Activated CD4-positive, alpha-beta T cell treated with anti-CD3 and anti-CD28 coated beads for 4 hours (primary cell): ENCODE measurements around the gene EXTL1.
"Not testable (repeated sequence)": the region's sequence is repeated elsewhere in the genome, so short reads cannot be mapped to it uniquely, and the experiment has no call there.

Experiments
- DNase-seq, 2 donors: peaks; one replicate each; pipeline ENCODE4 v3.0.0-alpha.2; 2020

The EXTL1 gene, protein sequence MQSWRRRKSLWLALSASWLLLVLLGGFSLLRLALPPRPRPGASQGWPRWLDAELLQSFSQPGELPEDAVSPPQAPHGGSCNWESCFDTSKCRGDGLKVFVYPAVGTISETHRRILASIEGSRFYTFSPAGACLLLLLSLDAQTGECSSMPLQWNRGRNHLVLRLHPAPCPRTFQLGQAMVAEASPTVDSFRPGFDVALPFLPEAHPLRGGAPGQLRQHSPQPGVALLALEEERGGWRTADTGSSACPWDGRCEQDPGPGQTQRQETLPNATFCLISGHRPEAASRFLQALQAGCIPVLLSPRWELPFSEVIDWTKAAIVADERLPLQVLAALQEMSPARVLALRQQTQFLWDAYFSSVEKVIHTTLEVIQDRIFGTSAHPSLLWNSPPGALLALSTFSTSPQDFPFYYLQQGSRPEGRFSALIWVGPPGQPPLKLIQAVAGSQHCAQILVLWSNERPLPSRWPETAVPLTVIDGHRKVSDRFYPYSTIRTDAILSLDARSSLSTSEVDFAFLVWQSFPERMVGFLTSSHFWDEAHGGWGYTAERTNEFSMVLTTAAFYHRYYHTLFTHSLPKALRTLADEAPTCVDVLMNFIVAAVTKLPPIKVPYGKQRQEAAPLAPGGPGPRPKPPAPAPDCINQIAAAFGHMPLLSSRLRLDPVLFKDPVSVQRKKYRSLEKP

DNA sequence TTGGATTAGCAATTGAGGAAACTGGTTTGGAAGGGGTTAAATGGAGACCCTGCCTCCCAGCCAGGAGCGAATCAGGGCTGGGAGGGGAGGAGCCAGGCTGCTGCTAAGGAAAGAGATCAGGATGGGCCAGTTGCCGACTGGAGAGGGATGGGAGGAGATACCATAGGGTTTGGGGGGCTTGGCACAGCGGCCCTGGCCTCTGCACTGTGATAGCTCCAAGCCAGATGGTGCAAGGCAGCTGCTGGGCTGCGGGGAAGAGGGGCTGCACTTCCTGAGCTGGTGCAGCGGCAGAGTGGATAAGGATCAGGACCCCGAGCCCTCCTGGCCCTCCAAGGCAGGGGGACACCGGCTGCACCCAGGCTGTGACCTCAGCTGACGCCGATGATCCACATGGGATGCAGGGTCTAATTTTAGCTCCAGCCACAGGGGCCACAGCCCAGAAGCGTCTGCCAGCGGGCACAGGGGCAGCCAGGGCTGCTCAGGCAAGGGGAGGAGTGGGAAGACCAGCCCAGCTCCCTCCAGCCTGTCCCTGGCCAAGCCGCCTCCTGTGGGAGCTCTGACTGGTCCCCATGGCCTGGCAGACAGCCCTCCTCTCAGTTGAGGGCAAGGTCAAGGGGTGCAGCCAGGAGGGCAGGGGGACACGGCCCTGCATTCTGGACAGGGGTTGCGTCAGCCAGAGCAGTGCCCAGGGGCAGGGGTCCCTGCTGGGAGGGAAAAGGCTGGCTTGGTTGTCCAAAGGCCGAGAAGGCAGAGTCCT is at the start of gene EXTL1:
TSS of gene EXTL1 (plus strand) at position 129 of the 757 bp plus-strand sequence. CDS start 872 bp downstream, outside the sequence.
- DNase-seq: no peak

DNA sequence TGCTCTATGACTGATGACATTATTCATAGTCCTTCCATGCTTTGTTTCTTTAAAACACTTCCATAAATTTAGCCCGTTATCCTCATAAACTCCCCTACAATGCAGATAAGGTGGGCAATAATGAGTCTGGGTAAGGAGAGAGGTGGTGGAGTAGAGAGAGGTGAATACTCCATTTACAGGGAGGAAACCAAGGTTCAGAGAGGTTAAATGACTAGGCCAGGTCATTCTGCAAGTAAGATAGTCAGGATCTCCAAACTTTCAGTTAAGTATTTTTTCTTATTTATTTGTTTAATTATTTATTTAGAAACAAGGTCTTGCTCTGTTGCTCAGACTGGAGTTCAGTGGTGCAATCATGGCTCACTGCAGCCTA is 49.8 kb upstream of the EXTL1 start:
- no peak for DNase-seq

DNA sequence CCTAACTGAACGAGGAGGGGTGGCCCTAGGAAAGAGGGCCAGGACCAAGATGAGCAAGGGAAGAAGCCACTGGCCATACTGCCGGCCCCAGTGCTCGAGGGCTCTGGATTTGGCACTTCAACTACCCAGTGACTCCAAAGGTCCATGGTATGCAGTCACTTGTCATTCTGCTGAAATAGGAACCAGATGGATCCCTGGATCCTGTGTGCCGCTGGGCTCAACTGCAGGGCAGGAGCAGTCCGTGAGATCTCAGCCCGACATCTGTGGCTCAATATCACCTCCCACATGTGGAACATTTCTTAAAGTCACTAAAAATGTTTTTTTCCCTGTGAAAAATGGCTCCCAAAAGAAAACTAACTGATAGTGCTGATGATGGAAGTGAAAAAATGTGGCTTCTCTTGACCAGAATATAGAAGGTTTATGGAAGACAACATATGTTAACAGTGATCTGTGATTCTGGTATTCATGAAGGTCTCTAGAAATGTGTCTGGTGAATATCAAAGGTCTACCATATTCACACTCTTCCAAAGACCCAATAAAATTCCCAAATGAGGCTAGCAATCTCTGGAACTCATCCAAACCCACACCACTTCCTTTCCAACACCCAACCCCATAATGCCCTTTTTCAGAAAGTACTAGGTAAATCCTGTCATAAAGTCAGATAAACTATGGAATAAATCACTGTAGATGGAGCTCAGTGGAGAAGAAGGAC is 47.8 kb upstream of the EXTL1 start:
- no peak for DNase-seq

DNA sequence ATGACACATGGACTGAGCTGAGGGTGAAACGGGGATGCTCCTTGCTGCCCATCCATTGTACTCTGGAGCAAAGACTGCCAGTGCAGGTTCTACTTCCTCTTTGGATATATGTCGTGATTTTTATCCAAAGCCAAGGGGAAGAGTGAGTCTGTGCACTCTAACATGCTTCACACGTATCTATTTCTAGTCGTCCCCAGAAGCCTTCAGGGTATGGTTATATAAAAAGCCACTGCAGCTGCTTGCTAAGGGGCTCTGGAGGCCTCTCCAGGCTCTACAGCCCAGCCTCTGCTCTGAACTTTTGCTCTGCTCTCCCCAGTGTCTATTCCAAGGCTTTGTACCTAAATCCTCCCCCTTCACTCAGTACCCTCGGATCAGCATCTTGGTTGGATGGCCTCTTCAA is 43.8 kb upstream of the EXTL1 start:
- DNase-seq: no peak

DNA sequence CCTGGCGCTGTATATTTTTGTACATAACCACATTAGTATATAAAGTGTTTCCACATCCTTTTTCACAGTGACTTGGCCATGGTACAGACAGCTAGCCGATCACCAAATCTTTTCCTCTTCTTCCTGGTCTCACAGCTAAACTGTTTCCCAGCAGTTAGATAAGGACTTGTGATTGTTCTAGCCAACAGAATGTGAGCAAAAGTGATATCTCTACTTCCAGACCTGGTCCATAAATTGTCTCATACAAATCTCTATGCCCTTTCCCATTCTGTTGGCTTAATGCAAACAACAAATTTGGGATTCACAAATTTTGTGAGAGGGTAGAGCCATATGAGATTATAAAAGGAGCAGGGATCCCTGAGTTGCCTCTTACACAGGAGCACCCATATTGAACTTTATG is 43.2 kb upstream of the EXTL1 start:
- DNase-seq: no peak

DNA sequence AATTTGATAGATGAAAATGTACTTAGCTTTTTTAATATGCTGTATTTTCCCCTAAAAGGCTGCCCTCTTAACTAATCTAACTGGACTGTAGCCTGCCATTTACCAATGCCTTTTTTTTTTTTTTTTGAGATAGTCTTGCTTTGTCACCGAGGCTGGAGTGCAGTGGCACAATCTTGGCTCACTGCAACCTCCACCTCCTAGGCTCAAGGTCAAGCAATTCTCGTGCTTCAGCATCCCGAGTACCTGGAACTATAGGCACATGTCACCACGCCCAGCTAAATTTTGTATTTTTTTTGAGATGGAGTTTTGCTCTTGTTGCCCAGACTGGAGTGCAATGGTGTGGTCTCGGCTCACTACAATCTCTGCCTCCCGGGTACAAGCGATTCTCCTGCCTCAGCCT is 42.4 kb upstream of the EXTL1 start:
- no peak for DNase-seq

DNA sequence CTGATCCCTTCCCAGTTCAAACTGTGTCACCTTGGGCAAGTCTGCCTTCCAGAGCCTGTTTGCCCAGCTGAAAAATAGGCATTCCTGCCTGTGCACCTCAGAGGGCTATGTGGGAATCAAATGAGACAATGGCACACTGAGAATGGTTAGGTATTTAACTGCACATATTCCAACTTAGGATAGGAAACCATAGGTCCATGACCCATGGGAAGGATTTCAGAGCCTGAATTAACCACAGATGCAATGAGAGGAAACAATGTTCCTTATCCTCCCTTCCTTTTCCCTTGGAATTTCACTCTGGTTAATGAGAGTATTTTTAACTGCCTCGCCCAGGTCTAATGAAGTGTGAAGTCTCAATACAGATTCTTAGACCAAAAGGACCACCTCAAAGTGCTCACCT is 36.4 kb upstream of the EXTL1 start:
- DNase-seq: no peak

DNA sequence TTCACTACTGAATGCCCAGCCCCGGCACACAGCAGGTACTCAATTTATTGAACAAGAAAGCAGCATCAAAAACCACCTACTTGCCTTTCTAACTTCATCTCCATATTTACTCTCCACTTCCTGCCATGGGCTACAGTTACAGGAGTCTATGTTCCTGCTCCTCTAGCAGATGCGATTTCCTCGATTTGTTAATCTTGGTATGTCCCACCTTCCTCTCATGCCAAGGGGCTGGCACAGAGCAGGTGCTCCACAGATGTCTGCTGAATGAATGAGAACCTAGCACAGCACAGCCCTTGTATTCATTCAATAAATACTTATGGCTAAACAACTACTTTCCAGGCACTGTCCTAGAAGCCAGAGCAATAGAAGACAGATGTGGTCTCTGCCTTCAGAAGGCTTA is 35.9 kb upstream of the EXTL1 start:
- no peak for DNase-seq

DNA sequence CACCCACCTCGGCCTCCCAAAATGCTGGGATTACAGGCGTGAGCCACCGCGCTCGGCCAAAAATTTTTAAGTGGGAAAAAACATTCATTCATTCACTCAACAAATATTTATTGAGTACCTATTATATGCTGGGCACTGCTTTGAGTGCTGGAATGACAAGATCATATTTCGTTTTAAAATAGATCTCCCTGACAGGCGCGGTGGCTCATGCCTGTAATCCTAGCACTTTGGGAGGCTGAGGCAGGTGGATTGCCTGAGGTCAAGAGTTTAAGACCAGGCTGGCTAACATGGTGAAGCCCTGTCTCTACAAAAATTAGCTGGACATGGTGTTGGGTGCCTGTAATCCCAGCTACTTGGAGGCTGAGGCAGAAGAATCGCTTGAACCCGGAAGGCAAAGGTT is 34.8 kb upstream of the EXTL1 start:
- not testable (repeated sequence) for DNase-seq

DNA sequence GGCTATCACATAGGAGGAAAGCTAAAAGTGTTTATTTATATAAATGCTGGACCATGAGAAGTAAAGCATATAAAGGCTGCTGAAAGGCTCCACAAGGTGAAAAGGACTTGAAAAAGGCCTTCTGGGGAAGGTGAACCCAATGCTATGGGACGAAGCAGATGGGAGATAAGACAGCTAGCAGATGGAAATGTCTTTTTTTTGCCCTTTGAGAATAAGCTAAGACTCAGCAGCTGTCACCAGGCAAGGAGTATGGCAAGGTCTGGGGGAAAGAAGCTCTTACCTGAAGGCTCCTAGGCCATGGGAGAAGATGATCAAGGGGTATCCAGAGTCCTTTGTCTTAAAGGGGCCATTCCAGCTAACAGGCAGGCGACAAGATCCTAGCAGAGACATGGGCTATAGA is 33.6 kb upstream of the EXTL1 start:
- DNase-seq: no peak

DNA sequence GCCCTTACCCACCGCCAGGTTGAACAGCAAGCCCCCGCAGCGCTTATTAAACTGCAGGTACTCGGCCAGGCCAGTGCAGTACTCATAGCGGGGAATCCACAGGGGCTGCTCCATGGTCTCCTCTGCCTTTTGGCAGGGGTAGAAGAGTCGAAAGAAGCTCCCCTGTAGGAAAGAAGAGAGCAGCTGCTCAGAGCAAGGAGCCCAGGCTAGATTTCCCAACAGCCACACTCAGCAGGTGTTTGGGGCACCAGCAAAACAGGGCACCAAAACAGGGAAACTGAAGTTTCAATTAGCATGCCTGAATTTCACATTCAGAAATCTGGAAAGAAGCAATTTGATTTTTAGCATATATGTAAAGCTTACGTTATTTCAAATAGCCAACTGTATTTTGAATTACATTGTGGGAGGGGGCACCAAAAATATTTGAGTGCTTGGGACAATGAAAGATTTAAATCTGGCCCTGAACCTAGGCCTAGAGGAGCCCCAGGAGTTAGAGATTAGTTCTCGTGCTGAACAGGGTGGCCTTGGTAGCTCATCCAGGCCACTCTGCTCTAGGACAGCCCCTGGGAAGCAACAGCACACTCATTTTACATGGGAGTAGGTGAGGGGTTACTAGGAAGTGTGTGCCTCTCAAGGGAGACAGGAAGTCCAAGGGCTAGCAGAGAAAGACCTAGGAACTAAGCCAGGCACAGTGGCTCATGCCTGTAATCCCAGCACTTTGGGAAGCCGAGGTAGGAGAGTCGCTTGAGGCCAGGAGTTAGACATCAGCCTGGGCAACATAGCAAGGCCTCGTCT is 31.9 kb upstream of the EXTL1 start:
- no peak for DNase-seq

DNA sequence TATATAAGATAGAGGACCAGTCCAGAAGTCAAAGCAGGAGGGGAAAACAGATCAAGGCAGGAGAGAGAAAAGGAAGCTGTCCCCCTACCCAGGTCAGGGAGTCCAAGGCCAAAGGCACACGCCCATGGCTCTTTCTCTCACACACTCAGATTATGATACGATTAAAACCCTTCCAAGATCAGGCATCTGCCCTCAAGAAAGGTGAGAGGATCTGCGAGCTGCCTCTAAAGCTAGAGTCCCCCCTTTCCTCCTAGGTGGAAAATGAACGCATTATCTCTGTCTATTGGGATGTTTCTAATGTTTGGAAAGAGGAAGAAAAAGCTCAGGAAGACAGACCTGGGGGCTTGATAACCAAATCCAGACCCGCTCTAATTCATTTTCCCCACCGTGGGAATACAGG is 31.3 kb upstream of the EXTL1 start:
- DNase-seq: no peak

DNA sequence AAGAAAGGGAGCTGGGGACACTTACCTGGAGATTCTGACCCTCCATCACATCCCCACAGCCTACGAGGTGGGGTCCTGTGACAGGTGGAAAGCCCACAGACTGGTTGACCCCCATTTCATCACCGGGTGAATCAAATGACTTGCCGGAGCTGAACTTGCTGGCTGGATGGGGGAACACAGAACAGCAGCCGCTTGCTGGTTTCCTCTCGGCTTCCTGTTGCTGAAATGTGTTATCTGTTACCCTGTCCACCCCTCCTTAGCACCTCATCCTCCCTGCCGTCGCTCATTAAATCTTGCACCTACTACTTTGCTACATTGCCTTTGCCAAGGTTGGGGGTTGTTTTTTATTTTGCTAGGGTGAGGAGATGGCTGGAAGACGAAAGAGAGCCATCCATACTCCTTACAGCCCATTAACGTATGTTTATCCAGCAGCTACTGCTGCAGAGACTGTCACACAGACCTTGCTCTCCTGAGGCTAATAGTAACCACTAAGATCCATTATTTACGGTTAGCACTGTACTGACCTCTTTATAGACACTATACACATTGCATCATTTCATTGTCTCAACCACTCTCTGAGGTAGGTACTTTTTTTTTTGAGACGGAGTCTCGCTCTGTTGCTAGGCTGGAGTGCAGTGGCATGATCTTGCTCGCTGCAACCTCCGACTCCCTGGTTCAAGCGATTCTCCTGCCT is 30.7 kb upstream of the EXTL1 start:
- peak; percentile 28 to 33 for DNase-seq

DNA sequence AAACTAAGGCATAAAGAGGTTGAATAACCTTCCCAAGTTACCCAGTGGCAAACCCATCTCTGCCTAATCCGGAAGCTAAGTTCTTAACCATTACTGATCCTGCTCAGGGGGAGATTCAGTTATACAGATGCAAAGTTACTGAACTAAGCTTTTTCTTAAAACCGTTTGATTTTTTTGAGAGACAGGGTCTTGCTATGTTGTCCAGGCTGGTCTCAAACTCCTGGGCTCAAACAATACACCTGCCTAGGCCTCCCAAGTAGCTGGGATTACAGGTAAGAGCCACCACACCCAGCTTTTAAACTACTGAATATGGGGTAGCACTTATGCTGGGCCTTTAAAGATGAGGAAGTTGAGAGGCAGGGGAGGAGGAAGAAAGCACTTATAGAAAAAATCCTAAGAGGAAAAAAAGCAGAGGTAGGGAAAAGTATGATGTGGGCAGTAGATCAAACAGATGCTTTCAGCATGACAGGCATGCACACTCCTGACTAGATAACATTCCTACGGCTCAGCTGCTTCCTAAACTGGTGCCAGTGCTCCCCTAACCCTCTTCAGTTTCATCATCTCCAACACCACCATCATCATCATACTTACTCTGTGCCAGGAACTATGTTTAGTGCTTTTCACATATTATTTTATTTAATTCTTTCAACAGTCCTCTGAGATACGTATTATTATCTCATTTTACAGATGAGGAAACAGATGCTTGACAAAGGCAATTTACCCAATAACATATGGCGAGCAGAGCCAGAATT is 29.5 kb upstream of the EXTL1 start:
- DNase-seq: no peak

DNA sequence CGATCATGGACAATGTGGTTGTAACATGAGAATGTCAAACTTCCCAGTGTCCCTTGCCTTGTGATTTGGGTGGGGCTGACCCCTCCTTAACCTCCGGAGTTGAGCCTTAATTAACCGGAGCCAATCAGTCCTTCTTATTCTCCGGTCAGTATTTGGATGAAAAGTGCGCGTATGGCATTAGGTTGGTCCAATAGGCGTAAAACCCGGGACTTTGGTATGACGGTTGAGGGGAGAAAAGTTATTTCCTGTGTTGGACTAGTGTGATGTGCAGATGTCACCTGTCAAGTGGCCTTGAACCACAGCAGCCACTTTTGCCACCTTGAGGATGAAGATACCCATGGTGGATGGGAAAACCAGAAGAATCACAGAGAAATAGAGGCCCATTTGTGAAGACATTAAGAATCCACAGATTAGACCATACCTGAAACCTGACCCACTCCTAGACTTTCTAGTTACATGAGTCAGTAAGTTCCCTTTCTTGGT is 28.8 kb upstream of the EXTL1 start:
- DNase-seq: no peak

DNA sequence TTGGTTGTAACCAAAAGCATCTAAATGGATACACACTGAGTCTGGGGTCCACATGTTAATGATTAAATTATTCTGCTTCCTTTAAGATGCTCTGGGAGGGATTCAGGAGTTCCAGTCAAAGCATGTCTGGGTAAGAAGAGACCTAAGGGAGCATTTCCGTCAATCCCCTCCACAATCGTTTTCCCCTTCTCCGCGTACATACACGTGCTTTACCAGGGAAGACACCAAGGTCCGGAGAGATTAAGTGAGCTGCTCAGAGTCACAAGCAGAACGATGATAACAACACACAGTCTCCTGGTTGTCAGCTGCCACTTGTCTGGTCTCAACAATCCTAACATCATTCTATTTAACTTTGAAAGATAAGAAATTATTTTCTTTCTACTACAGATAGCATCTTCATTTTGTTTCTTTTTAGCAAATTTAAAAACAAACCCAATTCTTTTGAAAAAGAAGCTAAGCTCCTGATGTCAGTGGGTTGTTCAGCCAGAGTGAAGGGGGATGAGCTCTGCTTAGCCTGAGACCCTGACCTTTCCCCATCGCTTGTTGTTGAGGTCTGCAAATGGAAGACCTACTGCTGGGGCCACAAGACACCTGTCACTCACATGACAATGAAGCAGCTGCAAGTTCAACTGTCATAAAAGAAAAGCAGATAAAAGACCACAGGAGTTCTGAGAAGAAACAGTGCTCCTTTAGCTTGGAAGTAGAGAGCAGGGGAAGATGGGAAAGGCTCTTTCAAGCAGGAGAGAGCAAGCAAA is 28.2 kb upstream of the EXTL1 start:
- no peak for DNase-seq

DNA sequence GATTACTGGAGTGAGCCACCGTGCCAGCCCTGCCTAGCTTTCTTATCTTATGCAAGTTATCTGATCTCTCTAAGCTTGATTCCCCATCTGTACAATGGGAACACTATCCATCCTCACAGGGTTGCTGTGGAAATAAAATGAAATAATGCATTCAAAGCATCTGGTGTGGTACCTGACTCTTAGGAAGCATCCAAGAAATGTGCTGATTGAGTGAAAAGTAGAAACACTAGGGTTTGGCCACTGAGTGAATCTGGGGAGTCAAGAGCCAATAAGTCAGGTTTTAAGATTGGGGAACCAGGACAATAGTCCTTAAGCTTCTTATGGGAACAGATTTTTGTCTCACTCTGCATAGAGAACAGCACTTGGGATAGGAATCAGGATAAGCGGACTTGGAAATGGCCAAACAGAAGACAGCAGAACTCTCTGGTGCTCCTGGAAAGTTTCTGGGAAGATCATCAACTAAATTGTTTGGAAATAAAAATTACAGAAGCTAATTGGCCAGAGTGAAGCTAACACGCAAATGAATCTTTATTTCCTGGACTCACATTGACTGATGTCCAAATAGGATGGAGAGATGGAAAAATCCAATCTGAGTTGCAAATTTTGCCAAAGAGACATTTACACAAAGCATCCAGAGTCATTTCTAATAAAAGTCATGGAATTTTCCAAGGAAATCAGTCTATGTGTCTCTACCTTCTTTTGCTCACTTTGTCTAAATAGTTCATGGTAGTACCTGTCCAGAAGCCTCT is 27.0 kb upstream of the EXTL1 start:
- DNase-seq: no peak

DNA sequence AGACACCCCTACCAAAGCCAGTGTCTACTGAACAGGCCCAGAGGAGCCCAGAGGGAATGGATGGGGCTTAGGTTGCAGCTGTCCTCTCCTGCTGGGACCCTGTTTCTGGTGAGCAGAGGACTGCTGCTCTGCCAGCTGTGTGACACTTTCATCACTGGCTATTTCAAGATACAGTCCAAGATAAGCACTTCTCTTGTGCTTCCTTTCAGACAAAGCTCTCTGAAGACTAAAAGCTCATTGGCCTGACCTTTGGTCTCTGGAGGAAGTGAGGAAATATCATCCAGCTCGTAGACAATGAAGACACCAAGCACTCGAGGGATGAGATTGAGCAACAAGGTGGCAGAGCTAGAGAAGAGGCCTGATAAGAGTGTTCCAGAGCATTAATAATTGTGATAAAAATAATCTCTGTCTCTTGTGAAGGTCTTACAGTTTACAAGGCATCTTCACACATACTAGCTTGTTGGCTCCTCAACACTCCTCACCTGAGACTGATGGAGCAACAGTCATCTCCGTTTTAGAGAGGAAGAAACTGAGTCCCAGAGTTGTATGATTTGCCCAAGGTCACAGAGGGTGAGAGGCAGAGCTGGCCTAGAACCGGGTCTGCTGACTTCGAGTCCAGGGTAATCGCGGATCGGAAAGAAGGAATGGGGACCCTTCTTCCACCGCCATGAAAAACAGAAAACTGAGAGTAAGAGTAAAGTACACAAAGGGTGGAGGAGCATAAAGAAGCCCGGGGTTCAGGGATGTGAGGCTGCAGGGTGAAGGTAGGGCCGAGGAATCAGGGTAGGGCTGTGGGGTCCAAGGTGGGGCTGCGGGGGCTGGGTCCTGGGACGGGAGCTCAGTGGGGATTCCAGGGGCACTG is 24.4 kb upstream of the EXTL1 start:
- no peak for DNase-seq
